K562 (cell line): ENCODE data around the gene ITIH3. TPM values are rescaled to one million over a fixed set of nuclear protein-coding genes. Genes with fewer than 3 reads are reported as not detected.
A peak's percentile ranks its signal among the peaks of the same experiment; 100 is the strongest.

Source experiments
- EHMT2 ChIP-seq: fragments of 450-650 bp; IDR thresholded peaks from 2 replicates; pipeline ENCODE4 v1.6.1; 2018; ENCODE audit warnings: antibody characterized with exemption
- LCOR ChIP-seq: sonication (generic); formaldehyde crosslinking; IDR thresholded peaks from 2 replicates; pipeline ENCODE4 v1.8.0; 2022; ENCODE audit warnings: mild to moderate bottlenecking, missing genetic modification reagents
- MIER1 ChIP-seq: fragments of 450-650 bp; IDR thresholded peaks from 2 replicates; pipeline ENCODE4 v1.6.1; 2016; ENCODE audit warnings: antibody characterized with exemption, mild to moderate bottlenecking, low read depth
- REST ChIP-seq, 2 experiments: fragments of 450-650 bp; formaldehyde crosslinking in 1 of 2; IDR thresholded peaks; 2 replicates each; pipeline versions ENCODE4 v1.4.0 to v1.6.1; 2014 to 2020; ENCODE audit warnings: mild to moderate bottlenecking in 2 of 2, borderline replicate concordance in 1 of 2, low read depth in 1 of 2
- polyA plus RNA-seq, 8 experiments: library from polyadenylated mRNA; depleted of rRNA in 4 of 8; stranded (reverse) in 5 of 8; unstranded in 3 of 8; fragments of >200 nt; fragmentation: Nextera tagmentation in 2 of 8; fragmentation: Illumina TruSeq in 1 of 8; extraction: Ambion mirVana in 2 of 8; extraction: Trizol in 1 of 8; gene quantifications; 2 replicates each; pipeline versions ENCODE4 v1.2.1 to v1.2.3, GENCODE V29; 2011 to 2014; ENCODE audit warnings: inconsistent platforms in 1 of 8, missing spikeins in 1 of 8
- total RNA-seq, 7 experiments: library from RNA; depleted of rRNA in 6 of 7; stranded (reverse); fragments of >200 nt in 6 of 7; fragmentation: Illumina TruSeq in 2 of 7; extraction: Trizol in 2 of 7; gene quantifications; 2 replicates each; pipeline versions ENCODE4 v1.2.1 to v1.2.3, GENCODE V29; 2011 to 2021; ENCODE audit warnings: low replicate concordance in 1 of 7

Gene ITIH3
- total and polyA plus RNA-seq, 9 of the 15 experiments (the other 6 are each of a cell fraction or from before 2014, with no cell fraction given): 0.07 to 0.35 TPM; not detected in 7

GRCh38 chr3:52854013-52854412 is 59.4 kb downstream of the ITIH3 start (continued):
- TF ChIP-seq REST (IDR thresholded peaks at IDR 0.05; ENCODE audit: borderline replicate concordance): peak; percentile 86
- TF ChIP-seq REST (CRISPR knock-in tag; IDR thresholded peaks at IDR 0.05; ENCODE audit: low read depth): no peak
- TF ChIP-seq LCOR: no peak
- TF ChIP-seq EHMT2: peak; percentile 62; the same call in 1 of the 2 replicates
- TF ChIP-seq MIER1: 0 out of 2 replicates have a peak, but pooled peaks have one; percentile 27
